Loucy (cell line): ENCODE data around the gene ABHD2.

ENCODE experiments used
- H2AFZ ChIP-seq: fragments of 200-600 bp; sonication (generic); 2 replicates; pipeline ENCODE4 v1.6.0; 2016; ENCODE audit warnings: antibody characterized with exemption, mild to moderate bottlenecking, low read length, moderate library complexity
- H3F3A ChIP-seq: fragments of 200-600 bp; 2 replicates; pipeline ENCODE4 v1.6.0; 2016; ENCODE audit warnings: antibody characterized with exemption, low read depth, mild to moderate bottlenecking
- H3K27me3 ChIP-seq: fragments of 200-600 bp; sonication (generic); 2 replicates; pipeline ENCODE4 v1.6.1; 2014; ENCODE audit warnings: low read length, mild to moderate bottlenecking; ENCODE audit not compliant: insufficient read depth, poor library complexity, severe bottlenecking
- H3K36me3 ChIP-seq: fragments of 200-600 bp; sonication (generic); 2 replicates; pipeline ENCODE4 v1.6.1; 2016; ENCODE audit warnings: low read length; ENCODE audit not compliant: insufficient read depth
- H3K4me1 ChIP-seq: fragments of 200-600 bp; sonication (generic); 2 replicates; pipeline ENCODE4 v1.5.1; 2014; ENCODE audit warnings: low read length, mild to moderate bottlenecking; ENCODE audit not compliant: insufficient read depth, poor library complexity, severe bottlenecking
- H3K4me2 ChIP-seq: fragments of 200-600 bp; sonication (generic); 2 replicates; pipeline ENCODE4 v1.6.0; 2014; ENCODE audit warnings: antibody characterized with exemption, low read length, low read depth, mild to moderate bottlenecking; ENCODE audit not compliant: poor library complexity, severe bottlenecking
- H3K4me3 ChIP-seq: fragments of 200-600 bp; sonication (generic); 2 replicates; pipeline ENCODE4 v1.5.1; 2014; ENCODE audit warnings: low read length, mild to moderate bottlenecking, mixed read lengths; ENCODE audit not compliant: poor library complexity, severe bottlenecking
- H3K79me2 ChIP-seq: fragments of 200-600 bp; sonication (generic); 2 replicates; pipeline ENCODE4 v1.6.1; 2014; ENCODE audit warnings: low read length; ENCODE audit not compliant: insufficient read depth
- H3K9ac ChIP-seq: fragments of 200-600 bp; sonication (generic); 2 replicates; pipeline ENCODE4 v1.6.0; 2014; ENCODE audit warnings: mild to moderate bottlenecking, low read depth, low read length, moderate library complexity; ENCODE audit not compliant: poor library complexity, severe bottlenecking
- H3K9me2 ChIP-seq: fragments of 200-600 bp; sonication (generic); replicated peaks from 2 replicates; pipeline ENCODE4 v1.6.1; 2016; ENCODE audit warnings: low read depth, low read length, mixed read lengths
- H3K9me3 ChIP-seq: fragments of 200-600 bp; sonication (generic); 2 replicates; pipeline ENCODE4 v1.6.1; 2014; ENCODE audit warnings: mild to moderate bottlenecking, antibody characterized with exemption, low read length, low read depth; ENCODE audit not compliant: insufficient read depth
- H4K20me1 ChIP-seq: fragments of 200-600 bp; sonication (generic); 2 replicates; pipeline ENCODE4 v1.6.0; 2014; ENCODE audit warnings: antibody characterized with exemption, low read length, mild to moderate bottlenecking; ENCODE audit not compliant: insufficient read depth, poor library complexity, severe bottlenecking
- EZH2phosphoT487 ChIP-seq: fragments of 200-600 bp; IDR thresholded peaks from 2 replicates; pipeline ENCODE4 v1.6.1; 2018; ENCODE audit warnings: antibody characterized with exemption, mild to moderate bottlenecking, moderate library complexity, borderline replicate concordance
- TF ChIP-seq, protein P1 (sequence below): fragments of 200-600 bp; sonication (generic); conservative IDR thresholded peaks from 2 replicates; pipeline ENCODE4 v1.5.1; 2014; ENCODE audit warnings: mild to moderate bottlenecking, antibody characterized with exemption, low read length

The ABHD2 gene

GRCh38 chr15:89051875-89052274, 36.4 kb upstream of the ABHD2 start:
- Histone ChIP-seq H3K79me2 (no peaks in the 10 kb centered on the region), H3K9ac (no peak overlapping the region), H3K4me3 (no peak overlapping the region), H4K20me1 (no peaks in the 10 kb centered on the region), H3K4me1 (no peaks in the 10 kb centered on the region), H3K27me3 (no peaks in the 10 kb centered on the region), H3F3A (no peaks in the 10 kb centered on the region), H3K9me3 (no peaks in the 10 kb centered on the region), H3K9me2 (no peaks in the 10 kb centered on the region), H3K36me3 (no peaks in the 10 kb centered on the region), H3K4me2 (no peak overlapping the region), H2AFZ (no peak overlapping the region)
- TF ChIP-seq EZH2phosphoT487 = no peak
- TF ChIP-seq, protein P1, sequence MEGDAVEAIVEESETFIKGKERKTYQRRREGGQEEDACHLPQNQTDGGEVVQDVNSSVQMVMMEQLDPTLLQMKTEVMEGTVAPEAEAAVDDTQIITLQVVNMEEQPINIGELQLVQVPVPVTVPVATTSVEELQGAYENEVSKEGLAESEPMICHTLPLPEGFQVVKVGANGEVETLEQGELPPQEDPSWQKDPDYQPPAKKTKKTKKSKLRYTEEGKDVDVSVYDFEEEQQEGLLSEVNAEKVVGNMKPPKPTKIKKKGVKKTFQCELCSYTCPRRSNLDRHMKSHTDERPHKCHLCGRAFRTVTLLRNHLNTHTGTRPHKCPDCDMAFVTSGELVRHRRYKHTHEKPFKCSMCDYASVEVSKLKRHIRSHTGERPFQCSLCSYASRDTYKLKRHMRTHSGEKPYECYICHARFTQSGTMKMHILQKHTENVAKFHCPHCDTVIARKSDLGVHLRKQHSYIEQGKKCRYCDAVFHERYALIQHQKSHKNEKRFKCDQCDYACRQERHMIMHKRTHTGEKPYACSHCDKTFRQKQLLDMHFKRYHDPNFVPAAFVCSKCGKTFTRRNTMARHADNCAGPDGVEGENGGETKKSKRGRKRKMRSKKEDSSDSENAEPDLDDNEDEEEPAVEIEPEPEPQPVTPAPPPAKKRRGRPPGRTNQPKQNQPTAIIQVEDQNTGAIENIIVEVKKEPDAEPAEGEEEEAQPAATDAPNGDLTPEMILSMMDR = no peak

- no peaks in the 10 kb centered on the region for H3F3A ChIP-seq
- H3K27me3 ChIP-seq = no peaks in the 10 kb centered on the region
- H3K9me2 ChIP-seq = no peaks in the 10 kb centered on the region
- H3K79me2 ChIP-seq = no peaks in the 10 kb centered on the region
- no peaks in the 10 kb centered on the region for H4K20me1 ChIP-seq
- H3K4me1 ChIP-seq = no peaks in the 10 kb centered on the region
- H2AFZ ChIP-seq = no peak overlapping the region
- no peak overlapping the region for H3K4me2 ChIP-seq
- no peaks in the 10 kb centered on the region for H3K9me3 ChIP-seq
- no peaks in the 10 kb centered on the region for H3K36me3 ChIP-seq
- H3K4me3 ChIP-seq = no peak overlapping the region
- TF ChIP-seq, protein P1 = no peak
- TF ChIP-seq EZH2phosphoT487 = no peak
- H3K9ac ChIP-seq = no peak overlapping the region
These were observed 35.8 kb upstream of the ABHD2 start for GRCh38 chr15:89052474-89052873.

- H3K9me2 ChIP-seq = no peaks in the 10 kb centered on the region
- no peak overlapping the region for H3K4me2 ChIP-seq
- no peak for TF ChIP-seq EZH2phosphoT487
- TF ChIP-seq, protein P1 = no peak
- no peaks in the 10 kb centered on the region for H3K79me2 ChIP-seq
- no peaks in the 10 kb centered on the region for H3K4me1 ChIP-seq
- H3K36me3 ChIP-seq = no peaks in the 10 kb centered on the region
- H3K9me3 ChIP-seq = no peaks in the 10 kb centered on the region
- H2AFZ ChIP-seq = no peak overlapping the region
- H4K20me1 ChIP-seq = no peaks in the 10 kb centered on the region
- H3F3A ChIP-seq = no peaks in the 10 kb centered on the region
- H3K27me3 ChIP-seq = no peaks in the 10 kb centered on the region
- no peak overlapping the region for H3K4me3 ChIP-seq
- no peak overlapping the region for H3K9ac ChIP-seq
These were observed 33.4 kb upstream of the ABHD2 start for GRCh38 chr15:89054873-89055272.
